GM21381 (cell line): ENCODE data around the gene ACTL10.
"Not testable (repeated sequence)": the region's sequence is repeated elsewhere in the genome, so short reads cannot be mapped to it uniquely, and the experiment has no call there.

Source experiments
- ATAC-seq: cut with Tn5 transposase; IDR thresholded peaks from one replicate; pipeline ENCODE4 v1.9.1; 2021; ENCODE audit warnings: mild to moderate bottlenecking, moderate library complexity; ENCODE audit not compliant: unreplicated experiment

ACTL10 gene

DNA sequence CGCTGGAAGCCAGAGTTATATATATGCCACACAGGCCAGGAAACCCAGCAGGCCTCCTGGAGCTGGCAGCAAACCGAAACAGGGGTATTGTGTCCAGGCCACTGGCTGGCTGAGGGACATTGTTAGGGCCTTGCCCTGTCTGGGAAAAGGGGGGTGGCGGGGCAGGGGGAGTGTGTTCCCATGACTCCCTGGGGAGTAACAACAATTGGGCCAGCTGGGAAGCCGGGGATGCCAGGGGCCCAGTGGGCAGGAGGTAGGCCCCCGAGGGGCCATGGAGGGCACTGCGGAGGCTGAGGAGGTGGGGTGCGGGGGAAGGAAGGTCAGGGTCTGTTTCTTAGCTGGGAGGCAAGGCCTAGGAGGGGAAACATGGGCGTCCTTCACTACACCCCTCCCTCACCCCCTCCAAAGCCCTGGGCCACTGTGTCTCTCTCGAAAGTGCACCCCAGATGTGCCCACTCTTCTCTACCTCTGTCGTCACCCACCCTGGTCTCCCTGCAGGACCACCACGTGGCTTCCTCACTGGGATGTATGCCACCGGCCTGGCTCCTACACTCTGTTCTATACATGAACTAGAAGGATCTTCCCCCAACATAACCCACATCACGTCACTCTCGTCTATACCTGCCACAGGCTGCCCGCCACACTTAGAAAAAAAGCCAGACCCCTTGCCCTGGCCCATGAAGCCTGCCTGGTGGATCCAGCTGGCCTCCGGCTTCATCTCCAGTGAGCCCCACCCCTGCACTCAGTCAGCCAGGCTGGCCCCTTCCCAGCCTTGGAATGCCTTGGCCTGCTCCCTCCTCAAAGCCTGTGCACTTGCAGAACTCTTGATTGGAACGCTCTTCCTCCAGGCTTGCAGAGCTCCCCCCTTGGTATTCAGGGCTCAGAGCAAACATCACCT, 27.2 kb downstream of the ACTL10 start:
- ATAC-seq = no peak

DNA sequence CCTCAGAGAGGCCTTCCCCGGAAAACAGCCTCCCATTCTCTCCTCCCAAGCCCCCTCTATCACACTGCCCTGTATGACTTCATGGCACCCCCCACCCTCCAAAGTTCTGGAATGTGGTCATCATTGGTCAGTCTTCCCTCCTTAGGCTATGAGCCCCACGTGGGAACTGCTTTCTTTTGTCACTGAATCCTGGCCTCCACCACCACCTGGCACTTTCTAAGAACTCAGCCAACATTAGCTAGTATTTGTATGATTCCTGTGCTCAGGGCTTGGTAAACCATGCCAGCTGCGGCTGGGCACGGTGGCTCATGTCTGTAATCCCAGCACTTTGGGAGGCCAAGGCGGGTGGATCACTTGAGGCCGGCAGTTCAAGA, 27.9 kb downstream of the ACTL10 start:
- ATAC-seq = no peak

DNA sequence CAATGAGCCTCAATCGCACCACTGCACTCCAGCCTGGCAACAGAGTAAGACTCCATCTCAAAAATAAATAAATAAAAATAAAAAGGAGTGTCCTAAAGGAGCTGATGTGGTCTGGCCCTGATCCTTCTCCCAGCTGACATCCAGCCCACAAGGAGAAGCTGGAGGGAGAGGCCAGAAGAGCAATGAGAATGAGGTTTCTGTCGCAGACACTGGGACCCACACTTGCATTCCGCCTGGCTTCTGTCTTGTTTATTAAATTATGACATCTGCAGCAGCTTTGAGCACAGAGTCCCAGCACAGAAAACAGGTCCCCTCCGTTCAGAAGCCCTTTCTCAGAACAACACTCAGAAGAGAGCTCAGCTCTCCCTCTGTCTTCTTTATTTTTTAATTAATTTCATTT, 29.7 kb downstream of the ACTL10 start:
- ATAC-seq = no peak

DNA sequence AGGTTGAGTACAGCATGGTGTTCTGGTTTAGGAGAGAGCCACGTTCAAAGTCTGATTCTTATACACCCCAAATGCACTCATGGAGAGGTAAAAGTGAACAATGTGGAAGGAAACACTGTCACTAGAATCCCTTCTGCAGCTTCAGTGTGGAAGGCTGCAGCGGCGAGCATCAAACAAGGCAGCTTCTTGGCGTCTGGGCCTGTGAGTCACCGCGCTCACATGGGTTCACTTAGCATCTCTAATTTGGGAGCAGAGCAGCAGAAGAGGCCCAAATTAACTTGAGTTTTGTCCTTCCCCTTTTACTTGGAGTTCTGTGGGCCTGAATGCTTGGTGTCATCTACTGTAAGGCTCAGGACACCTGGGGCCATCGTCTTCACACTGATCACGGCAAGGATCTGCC, 30.4 kb downstream of the ACTL10 start:
- ATAC-seq = no peak

DNA sequence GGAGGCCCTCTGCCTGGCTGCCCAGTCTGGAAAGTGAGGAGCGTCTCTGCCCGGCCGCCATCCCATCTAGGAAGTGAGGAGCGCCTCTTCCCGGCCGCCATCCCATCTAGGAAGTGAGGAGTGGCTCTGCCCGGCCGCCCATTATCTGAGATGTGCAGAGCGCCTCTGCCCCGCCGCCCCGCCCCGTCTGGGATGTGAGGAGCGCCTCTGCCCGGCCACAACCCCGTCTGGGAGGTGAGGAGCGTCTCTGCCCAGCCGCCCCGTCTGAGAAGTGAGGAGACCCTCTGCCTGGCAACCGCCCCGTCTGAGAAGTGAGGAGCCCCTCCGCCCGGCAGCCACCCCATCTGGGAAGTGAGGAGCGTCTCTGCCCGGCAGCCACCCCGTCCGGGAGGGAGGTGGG, 32.2 kb downstream of the ACTL10 start:
- ATAC-seq = not testable (repeated sequence)

DNA sequence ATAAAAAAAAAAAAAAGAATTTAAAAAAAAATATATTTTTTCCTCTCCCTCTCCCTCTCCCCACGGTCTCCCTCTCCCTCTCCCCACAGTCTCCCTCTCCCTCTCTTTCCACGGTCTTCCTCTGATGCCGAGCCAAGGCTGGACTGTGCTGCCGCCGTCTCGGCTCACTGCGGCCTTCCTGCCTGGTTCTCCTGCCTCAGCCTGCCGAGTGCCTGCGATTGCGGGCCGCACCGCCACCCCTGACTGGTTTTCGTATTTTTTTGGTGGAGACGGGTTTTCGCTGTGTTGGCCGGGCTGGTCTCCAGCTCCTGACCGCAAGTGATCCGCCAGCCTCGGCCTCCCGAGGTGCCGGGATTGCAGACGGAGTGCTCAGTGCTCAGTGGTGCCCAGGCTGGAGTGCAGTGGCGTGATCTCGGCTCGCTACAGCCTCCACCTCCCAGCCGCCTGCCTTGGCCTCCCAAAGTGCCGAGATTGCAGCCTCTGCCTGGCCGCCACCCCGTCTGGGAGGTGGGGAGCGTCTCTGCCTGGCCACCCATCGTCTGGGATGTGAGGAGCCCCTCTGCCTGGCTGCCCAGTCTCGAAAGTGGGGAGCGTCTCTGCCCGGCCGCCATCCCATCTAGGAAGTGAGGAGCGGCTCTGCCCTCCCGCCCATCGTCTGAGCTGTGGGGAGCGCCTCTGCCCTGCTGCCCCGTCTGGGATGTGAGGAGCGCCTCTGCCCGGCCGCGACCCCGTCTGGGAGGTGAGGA, 34.1 kb downstream of the ACTL10 start:
- not testable (repeated sequence) for ATAC-seq

DNA sequence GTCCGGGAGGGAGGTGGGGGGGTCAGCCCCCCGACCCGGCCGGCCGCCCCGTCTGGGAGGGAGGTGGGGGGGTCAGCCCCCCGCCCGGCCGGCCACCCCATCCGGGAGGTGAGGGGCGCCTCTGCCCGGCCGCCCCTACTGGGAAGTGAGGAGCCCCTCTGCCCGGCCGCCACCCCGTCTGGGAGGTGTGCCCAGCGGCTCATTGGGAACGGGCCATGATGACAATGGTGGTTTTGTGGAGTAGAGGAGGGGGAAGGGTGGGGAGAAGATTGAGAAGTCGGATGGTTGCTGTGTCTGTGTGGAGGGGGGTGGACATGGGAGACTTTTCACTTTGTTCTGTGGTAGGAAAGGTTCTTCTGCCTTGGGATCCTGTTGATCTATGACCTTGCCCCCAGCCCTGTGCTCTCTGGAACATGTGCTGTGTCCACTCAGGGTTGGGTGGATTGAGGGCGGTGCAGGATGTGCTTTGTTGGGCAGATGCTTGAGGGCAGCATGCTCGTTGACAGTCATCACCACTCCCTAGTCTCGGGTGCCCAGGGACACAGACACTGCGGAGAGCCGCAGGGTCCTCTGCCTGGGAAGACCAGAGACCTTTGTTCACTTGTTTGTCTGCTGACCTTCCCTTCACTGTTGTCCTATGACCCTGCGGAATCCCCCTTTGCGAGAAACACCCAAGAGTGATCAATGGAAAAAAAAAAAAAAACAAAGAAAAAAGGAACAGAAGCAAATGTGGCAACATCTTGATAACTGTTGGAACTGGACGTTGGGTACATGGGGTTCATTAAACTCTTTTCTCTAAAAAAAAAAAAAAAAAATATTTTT, 35.1 kb downstream of the ACTL10 start:
- ATAC-seq = no peak

DNA sequence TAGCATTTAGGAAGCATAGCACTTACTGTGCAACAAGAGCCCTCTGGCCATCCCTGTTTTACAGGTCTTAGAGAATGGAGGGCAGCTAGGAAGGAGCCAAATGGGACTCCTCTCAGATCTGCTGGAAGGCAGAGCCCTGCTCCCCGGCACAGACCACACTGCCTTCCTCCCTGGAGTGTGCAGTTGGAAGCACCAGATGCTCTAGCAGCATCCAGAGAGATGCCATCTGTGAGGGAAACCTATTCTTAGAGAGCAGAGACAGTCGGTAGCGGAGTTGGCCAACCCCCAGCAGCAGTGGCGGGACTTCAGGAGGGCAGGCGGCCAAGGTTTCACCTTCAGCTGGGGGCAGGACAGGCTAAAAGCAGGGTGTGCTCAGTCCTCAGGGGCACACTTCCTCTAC, 36.1 kb downstream of the ACTL10 start:
- no peak for ATAC-seq

DNA sequence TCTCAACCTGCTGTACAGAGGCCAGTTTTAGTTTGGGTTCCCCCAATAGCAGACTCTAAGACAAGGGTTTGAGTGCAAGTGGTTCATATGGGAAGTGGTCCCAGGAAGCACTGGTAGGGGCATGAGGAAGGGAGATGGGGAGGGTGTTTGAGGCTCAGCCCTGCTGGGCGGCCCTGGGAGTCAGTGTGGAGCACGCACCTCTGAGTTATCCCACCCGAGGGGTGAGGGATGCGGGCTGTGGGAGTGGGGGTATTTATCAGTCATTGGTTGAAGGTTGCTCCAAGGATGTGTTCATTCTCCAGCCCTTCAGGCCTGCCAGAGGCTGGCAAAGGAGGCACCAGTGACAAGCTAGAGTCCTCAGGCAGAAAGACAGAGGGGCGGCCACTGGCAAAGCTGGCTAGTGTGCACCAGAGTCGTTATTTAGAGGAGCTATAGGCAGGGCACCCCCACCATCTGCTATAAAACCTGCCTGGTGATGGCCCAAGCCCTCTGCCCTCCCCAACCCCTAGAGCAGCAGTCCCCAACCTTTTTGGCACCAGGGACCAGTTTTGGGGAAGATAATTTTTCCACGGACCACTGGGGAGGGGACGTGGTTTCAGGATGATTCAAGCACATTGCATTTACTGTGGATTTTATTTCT, 36.9 kb downstream of the ACTL10 start:
- ATAC-seq = no peak

DNA sequence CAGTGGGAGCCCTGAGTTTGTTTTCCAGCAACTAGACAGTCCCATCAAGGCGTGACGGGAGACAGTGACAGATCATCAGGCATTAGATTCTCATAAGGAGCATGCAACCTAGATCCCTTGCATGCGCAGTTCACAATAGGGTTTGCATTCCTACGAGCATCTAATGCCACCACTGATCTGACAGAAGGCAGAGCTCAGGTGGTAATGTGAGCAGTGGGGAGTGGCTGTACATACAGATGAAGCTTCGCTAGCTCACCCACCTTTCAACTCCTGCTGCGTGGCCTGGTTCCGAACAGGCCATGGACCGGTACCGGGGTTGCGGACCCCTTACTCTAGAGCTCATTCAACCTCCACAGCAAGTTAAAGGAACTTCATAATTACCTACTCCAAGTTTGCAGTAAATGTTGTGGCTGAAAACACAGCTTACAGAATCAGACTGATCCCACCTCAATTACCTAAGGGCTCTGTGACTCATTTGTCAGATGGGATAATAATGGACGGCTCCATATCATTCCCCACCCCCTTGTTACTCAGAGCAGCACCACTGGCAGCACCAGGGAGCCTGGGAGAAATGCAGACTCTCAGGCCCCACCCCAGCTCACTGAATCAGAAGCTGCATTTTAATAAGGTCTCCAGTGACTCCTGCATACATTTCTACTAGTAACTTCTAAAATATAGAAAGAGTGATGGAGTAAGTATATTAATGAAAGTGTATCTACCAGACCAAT, 37.6 kb downstream of the ACTL10 start:
- no peak for ATAC-seq

DNA sequence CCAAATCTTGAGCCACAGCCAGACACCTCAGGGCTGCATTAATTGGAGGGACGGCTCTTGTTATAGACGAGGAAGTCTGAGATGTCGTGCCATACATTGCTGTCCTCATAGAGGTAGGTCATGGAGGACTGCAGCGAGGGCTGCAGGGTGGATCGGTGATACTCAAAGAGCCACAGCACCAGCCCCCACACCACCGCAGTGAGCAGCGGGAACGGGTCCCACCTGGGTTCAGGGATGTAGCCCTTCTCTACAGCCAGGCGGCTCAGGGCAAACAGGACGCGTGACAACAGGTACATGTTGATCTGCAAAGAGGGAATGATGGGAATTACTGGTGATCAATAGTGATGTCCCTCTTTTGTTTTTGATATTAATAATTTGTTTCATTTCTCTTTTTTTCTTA, 40.9 kb downstream of the ACTL10 start:
- no peak for ATAC-seq

DNA sequence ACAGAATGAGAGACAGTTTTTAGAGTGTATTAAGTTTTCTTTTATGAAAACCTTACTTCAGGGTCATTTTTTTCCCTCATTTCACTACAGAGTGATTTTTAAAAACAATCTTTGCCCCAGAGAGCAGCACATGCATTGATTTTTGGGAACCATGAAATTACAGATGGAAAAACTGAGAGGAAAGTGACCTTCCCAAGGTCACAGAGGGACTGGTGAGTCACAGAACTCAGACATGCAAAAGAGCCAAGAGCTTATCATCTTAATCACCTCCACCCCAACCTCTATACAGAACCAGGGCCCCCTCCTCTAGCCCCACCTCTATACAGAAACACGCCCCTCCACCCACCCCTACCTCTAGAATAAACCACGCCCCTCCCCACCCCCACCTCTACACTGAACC, 42.7 kb downstream of the ACTL10 start:
- no peak for ATAC-seq

DNA sequence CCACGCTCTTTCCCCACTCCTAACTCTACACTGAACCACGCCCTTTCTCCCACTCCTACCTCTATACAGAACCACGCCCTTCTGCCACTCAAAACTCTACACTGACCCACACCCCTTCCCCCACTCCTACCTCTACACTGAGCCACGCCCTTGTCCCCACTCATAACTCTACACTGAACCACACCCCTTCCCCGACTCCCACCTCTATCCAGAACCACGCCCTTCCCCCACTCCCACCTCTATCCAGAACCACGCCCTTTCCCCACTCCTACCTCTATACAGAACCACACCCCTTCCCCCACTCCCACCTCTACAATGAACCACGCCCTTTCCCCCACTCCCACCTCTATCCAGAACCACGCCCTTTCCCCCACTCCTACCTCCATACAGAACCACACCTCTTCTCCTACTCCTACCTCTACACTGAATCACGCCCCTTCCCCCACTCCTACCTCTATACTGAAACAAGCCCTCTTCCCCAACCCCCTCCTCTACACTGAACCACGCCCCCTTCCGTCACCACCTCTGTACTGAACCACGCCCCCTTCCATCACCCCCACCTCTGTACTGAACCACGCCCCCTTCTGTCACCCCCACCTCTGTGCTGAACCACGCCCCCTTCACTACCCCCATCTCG, 43.3 kb downstream of the ACTL10 start:
- ATAC-seq = no peak

DNA sequence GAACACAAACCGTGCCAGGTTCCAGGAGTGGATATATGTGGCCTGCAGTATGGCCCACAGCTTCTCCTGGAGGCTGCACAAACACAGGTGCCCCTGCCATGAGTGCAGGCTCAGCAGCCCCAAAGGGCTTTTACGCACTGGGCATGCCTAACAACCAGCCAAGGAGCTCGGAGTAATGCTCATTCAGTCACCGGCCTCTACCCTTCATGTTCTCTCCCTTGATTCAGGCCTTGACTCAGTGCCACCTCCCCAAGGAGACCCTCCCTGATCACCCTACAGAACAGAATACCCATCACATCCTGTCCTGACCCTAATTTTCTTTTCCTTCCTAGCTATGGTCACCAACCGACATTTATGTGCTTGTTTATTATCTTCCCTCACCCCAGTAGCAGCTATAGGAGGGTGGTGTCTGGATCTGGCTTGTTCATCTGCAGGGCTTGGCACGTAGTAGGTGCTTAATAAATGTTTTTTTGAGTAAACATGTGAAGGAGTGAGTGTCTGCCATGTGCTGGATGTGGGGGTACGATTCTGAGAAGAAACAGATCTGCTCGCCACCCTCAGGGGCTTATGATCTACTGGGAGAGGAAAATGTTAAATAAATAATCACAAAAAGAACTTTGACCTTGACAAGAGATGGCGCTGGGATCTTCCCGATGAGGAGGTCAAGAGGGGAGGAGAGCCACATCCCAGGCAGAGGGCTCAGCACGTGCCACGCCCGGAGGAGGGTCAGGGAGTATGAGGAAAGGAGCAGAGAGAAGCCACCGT, 44.1 kb downstream of the ACTL10 start:
- ATAC-seq = no peak

DNA sequence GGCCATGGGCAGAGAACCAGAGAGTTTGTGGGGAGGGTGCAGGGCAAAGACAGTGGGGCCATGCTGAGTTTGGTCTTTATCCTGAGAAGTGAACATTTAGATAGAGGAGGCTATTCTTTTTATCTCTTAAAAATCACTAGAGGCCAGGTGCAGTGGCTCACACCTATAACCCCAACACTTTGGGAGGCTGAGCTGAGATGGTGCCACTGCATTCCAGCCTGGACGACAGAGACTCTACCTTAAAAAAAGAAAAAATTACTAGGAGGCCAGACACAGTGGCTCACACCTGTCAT, 44.6 kb downstream of the ACTL10 start:
- no peak for ATAC-seq

DNA sequence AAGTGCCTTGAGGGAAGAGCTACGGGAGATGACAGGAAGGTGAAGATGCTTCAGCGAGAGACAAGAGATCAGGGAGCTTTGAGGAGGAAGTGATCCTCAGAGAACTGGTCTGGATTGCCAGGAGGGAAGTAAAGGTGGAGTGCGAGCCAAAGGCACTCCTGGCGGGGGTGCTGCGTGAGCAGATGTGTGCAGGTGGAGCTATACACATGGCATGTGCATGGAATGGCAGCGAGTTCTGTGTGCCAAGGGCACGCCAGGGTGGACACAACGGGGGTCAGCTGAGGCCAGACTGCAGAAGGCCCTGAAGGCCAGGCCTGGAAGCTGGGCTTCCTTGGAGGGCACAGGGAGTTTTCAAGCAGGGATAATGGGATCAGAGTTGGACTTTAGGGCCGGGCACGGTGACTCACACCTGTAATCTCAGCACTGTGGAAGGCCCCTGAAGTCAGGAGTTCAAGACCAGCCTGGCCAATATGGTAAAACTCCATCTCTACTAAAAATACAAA, 47.2 kb downstream of the ACTL10 start:
- no peak for ATAC-seq

DNA sequence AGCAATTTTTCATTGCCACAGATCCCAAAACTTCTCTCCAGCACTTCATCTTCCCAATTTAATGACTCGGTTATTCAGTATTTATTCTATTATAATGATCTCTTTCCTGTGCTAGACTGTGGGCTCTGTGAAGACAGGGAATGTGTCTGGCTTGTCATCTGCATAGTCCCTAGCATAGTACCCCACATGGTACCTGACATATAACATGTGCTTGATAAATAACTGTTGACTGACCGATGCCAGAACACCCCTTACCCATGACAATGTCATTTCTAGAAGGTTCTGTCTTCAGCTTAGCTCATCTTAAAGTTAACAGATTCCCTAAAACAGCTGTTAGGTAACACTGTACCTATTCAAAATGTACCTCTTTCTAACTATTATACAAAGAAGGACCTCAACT, 49.8 kb downstream of the ACTL10 start:
- ATAC-seq = no peak
